HT-29 (cell line): ENCODE measurements around the gene MINPP1. TPM values are rescaled to one million over a fixed set of nuclear protein-coding genes. Genes with fewer than 3 reads are reported as not detected.

ENCODE experiments used
- total RNA-seq: library from RNA; depleted of rRNA; stranded (reverse); fragments of >200 nt; shearing (Covaris generic); gene quantifications from 2 replicates; pipeline ENCODE4 v1.2.3, GENCODE V29; 2014; rRNA removed

The MINPP1 gene
- total RNA-seq, 1 experiment from 2014 or later = 20.2 TPM

Other genes with a start within 250 kb of the MINPP1 start
- gene NUTM2D, start 147.1 kb upstream of the MINPP1 start, total RNA-seq = 1.0 and 1.1 TPM in 2 replicates
- 22.0 and 23.2 TPM in 2 replicates for gene PAPSS2, start 155.0 kb downstream of the MINPP1 start, total RNA-seq